ENCODE results near the gene R3HDML.
"Not testable (repeated sequence)": the region's sequence is repeated elsewhere in the genome, so short reads cannot be mapped to it uniquely, and the experiment has no call there.

The R3HDML gene

GRCh38 chr20:44331201-44331600 is 5.6 kb upstream of the R3HDML start:
- DNase-seq = no peak

DNA sequence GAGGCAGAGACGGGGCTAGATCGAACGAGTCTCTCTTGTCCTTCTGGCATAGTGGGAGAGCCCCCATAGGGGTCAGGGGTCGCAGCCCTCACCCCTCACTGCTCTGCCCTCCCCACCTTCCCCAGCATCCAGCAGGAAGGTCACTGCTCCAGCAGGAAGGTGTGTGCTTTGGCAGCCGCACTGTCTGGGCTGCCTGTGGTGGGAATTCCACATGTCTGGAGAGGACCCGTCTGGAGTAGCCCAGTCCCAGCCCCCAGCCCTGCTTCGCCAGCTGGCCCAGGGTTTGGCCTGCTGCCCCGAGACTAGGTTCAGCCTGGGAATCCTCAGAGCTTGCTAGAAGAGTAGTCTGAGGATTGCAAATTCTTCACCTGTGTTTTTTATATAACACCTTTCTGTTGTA is 2.5 kb upstream of the R3HDML start:
- no peak for DNase-seq

GRCh38 chr20:44334709-44335108 is 2.1 kb upstream of the R3HDML start:
- no peak for DNase-seq

GRCh38 chr20:44335675-44336074 is 1.2 kb upstream of the R3HDML start:
- no peak for DNase-seq

DNA sequence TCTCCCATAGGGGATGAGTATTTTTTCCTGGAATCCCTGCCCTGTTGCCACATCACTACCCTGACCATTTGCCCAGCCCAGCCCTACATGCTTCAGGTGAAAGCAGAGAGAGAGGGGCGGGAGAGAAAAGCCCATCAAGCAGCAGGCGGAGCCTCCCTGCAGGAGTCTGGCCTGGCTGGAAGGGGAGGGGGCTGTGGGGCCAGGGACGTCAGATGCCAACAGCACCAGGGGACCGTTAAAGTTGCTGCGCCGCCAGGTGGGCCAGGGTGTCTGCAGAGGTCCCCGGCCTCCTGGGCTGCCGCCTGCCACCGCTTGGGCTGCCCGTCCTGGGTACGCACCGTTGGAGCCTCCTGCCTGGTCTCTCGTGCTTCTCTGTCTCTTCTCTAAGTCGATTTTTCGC is 757 bp upstream of the R3HDML start:
- no peak for DNase-seq

GRCh38 chr20:44342248-44342647 is 5.4 kb downstream of the R3HDML start:
- DNase-seq = no peak

DNA sequence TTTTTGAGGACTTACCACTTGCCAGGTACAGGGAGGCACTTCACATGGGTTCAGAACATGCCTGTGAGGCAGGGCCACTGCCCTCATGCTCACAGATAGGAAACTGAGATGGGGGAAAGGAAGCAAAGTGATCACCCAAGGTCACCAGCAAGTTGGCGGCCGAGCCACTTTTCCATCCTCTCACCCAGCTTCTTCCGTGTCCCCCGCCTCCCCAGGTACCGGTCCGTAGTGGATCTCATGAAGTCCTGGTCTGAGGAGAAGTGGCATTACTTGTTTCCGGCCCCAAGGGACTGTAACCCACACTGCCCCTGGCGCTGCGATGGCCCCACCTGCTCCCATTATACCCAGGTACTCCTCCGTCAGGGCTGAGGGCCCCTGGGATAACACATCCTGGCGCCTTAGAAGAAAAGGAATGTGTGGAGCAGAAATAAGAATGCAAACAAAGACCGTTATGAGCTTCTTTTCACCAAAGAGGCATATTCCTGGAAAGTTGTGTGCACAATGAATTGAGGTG is 6.4 kb downstream of the R3HDML start:
- no peak for DNase-seq

GRCh38 chr20:44344723-44345122 is 7.9 kb downstream of the R3HDML start:
- DNase-seq = no peak

- no peak for DNase-seq
Measured at GRCh38 chr20:44345147-44345546, 8.3 kb downstream of the R3HDML start.

- DNase-seq = not testable (repeated sequence)
Measured at GRCh38 chr20:44345941-44346340, 9.1 kb downstream of the R3HDML start.

DNA sequence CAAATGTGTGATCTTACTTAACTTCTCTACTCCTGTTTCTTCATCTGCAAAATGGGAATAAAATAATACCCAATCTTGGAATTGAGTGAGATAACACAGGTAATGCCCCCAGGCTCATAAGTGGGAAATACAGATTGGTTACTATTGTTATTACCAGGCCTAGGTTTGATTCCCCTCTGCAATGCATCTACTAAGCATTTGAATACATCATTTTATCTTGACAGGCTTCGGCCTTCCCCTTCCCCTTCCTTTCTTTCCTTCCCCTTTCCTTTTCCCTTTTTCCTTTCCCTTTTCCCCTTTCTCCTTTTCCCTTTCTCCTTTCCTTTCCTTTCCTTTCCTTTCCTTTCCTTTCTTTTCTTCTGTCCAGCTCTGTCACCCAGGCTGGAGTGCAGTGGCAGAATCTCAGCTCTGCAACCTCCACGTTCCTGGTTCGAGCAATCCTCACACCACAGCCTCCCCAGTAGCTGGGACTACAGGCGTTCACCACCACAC is 11.4 kb downstream of the R3HDML start:
- no peak for DNase-seq

DNA sequence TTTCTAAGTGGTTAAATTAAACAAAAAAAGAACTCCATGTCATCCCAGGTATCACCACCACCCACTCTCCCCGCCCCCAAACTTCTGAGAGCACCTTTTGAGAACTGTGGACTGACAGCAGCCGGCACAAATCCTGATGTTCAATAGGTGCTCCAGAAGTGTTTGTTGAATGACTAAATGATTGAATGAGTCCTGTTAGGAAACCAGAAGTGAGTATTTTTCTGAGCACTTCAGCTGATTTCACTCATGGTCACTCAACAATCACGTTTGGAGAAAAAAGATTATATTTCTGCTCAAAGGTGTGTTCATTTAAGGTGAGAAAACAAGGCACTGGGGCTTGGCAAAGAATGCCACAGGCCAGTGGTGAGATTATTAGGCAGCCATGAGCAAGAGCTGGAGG is 12.5 kb downstream of the R3HDML start:
- no peak for DNase-seq

- no peak for DNase-seq
Measured at GRCh38 chr20:44350567-44350966, 13.7 kb downstream of the R3HDML start.

DNA sequence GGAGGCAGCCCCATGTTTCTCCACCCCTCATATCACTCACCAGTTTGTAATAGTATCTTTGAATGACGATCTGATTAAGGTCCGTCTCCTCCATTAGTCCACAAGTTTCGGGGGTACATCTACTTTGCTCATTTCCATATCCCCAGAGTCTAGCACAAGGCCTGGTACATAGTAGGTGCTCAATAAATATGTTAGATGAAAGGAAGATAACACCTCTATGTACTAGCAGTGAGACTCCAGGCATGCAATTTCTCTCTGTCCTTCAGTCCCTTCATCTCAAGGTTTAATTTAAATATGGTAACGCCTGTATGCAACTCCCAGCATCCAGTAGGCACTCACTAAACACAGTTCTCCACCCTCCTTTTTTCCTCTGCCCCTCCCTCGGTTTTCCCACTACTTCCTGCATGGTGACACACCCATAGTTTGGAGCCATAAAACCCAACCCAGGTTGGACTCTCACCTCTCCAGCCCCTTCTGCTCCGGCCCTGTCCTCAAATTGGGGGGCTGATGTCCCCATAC is 18.2 kb downstream of the R3HDML start:
- no peak for DNase-seq

GRCh38 chr20:44355498-44356352 is 18.9 kb downstream of the R3HDML start, which contains the start of gene HNF4A:
TSS of gene HNF4A (plus strand) at chr20:44355699. CDS start at chr20:44355805, 106 bp downstream.
- no peak for DNase-seq

DNA sequence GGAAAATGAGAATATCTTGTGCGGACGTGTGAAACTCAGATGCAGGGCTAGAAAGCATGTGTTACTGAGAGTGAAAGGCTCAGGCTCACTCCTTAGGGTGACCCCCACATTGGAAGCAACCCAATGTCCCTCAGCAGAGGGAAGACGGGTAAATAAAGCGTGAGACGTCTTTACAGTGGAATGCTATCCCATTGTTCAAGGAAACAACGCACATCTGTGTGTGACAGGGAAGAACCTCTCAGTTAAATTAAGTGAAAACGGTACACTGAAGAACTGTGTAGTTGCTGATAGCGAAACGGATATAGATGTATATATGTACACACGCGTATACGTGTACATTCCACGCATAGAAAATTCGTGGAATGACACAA is 19.5 kb downstream of the R3HDML start:
- DNase-seq = no peak

DNA sequence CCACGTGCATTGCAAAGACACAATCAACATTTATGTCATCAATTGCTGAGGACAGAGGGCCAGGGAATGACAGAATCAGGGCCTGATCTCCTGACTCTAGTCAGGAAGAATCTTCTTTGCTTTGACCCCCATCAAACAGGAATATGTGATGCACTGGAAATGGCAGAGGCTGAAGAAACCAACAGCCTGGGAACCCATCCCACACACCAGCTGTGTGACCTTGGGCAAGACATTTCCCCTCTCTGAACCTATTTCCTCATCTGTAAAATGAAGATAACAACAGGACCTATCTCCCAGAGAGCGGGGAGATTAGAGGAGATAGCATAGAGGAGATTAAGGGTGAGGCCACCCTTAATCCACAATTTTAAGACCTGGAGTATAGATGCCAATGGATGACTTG is 20.2 kb downstream of the R3HDML start:
- DNase-seq = no peak

DNA sequence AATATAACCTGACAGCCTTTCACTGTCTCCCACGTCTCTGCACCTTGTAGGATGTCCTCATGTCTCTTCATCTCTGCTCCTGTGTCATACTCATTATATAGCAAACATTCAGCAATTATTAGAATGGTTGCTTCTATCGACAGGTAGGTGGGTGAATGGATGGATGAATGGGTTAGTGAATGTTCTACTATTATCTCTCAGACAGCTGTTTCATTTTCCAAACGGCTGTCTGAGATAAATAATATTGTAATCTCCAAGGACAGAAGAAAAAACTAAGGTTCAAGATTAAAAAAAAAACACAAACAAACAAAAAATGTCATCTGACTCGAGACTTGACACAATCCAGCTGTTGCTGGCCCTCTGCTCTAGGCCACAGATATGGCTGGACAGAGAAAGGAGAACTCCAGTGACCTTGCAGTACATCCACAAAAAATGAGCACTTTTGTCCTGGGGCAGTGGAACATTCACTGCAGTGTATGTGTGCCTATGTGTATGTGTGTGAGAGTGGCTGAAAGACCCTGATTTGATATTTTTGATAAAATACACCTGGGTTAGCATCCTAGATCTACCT is 20.8 kb downstream of the R3HDML start:
- DNase-seq = no peak

DNA sequence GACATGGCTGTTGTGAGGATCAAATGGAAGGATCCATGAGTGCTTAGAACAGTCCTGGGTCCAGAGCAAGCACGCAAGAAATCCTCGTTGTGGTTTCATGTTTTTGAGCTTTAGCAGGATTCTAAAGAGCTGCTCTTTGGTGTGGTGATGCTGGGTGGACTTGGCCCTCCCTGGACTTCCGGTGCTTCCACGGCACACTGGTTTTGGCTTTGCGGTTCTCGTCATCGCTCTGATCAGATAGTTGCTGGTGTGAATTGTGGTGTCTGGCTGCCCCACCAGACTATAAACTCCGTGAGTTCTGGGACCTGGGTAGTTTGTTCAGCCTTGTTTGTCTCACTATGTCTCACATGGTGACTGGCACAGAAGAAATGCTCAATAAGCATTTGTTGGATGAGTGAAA is 21.9 kb downstream of the R3HDML start:
- DNase-seq = no peak

DNA sequence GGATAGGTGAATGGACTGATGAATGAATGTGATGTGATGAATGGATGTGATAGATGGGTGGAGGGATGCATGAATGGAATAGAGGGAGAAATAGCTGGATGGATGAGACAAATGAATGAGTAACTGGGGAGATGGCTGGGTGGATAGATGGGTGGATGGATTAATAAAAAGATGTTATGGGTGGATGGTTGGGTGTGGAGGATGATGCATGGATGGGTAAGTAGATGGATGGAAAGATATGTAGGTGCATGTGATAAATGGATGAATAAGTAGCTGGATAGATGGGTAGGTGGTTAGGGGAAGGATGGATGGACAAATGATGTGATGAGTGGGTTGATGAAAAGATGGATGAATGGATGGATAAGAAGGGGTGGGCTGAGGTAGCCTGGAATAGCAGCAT is 23.4 kb downstream of the R3HDML start:
- DNase-seq = no peak

DNA sequence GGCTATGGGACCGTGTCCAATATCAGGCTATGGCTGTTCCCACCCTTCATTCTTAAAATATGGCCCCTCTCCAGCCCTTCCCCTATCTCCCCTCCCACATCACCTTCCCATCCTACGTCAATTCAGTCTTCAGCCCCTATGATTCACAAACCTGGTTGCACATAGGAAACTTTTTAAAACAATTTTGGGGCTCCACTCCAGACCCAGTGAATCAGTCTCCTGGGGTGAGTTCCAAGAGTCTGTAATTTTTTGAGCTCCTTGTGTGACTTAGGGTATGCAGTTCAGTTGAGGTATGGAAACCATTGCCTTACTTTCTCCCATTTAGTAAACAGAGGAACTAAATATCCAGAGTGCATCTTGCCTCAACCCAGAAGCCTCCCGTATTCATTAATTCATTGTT is 24.2 kb downstream of the R3HDML start:
- DNase-seq = no peak

DNA sequence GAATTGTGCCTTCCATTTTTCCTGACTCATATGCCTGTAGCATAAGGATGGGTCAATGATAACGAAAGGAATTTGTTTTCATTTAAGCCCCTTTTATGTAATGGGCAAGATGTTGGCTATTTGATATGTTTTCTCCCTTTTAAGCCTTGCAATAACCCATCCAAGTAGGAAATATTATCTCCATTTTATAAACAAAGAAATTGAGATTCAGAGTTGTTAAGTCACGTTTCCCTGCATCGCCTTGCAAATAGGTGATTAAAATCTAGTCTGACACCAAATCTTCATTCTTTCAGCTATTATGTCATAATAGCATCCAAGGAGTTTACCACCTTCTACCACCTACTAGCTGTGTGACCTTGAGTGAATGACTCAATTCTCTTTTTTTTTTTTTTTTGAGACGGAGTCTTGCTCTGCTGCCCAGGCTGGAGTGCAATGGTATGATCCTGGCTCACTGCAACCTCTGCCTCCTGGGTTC is 25.7 kb downstream of the R3HDML start:
- DNase-seq = no peak

- DNase-seq = no peak
Measured at GRCh38 chr20:44364068-44364467, 27.2 kb downstream of the R3HDML start.

GRCh38 chr20:44364780-44365179 is 27.9 kb downstream of the R3HDML start:
- DNase-seq = no peak
